Right cardiac atrium (tissue), 5 donors: ENCODE measurements around the gene MAP4. TPM values are rescaled to one million over a fixed set of nuclear protein-coding genes. Genes with fewer than 3 reads are reported as not detected.

Experiments
- ATAC-seq, 2 donors: fragments of 200-7000 bp; cut with Tn5 transposase; one replicate each; pipeline versions ENCODE4 v1.8.0 to v1.9.1; 2020; ENCODE audit warnings: moderate library complexity in 2 of 2, mild to moderate bottlenecking in 1 of 2
- DNase-seq, 3 donors: peaks; one replicate each; pipeline ENCODE4 v3.0.0-alpha.2; 2020
- H3K27ac ChIP-seq: one replicate; pipeline ENCODE4 v1.5.1; 2013; ENCODE audit warnings: mild to moderate bottlenecking, low read length, control low read depth, moderate library complexity
- H3K27me3 ChIP-seq: one replicate; pipeline ENCODE4 v1.6.1; 2013; ENCODE audit not compliant: control insufficient read depth, insufficient read depth
- H3K4me1 ChIP-seq: one replicate; pipeline ENCODE4 v1.6.1; 2013; ENCODE audit warnings: low read length; ENCODE audit not compliant: control insufficient read depth, insufficient read depth
- H3K4me3 ChIP-seq: one replicate; pipeline ENCODE4 v1.5.1; 2013; ENCODE audit warnings: low read length, control low read depth
- H3K9me3 ChIP-seq: one replicate; pipeline ENCODE4 v1.6.1; 2013; ENCODE audit warnings: low read length; ENCODE audit not compliant: control insufficient read depth
- WGBS: extraction: QIAGEN DNeasy Blood & Tissue Kit; methylation state at CpG from one replicate; pipeline ENCODE4 v1.1.7; 2013; 5-methylcytosine and 5-hydroxymethylcytosine counted together
- intact Hi-C, 4 donors: fragments of 100-400 bp; cut with DNase I; formaldehyde crosslinking; loops; one replicate each; pipeline versions ENCODE4 v1.11.0 to v1.14.0; 2022 to 2023
- polyA plus RNA-seq: library from polyadenylated mRNA; stranded (reverse); fragments of 200-250 nt; gene quantifications from one replicate; pipeline ENCODE4 v1.2.3, GENCODE V29; 2013
- total RNA-seq, 4 donors: library from RNA; stranded (reverse); fragmentation: NEBNext Ultra II Directional; extraction: Animal tissue kit (Norgen Biotek cat#: 25700); gene quantifications; one replicate each; pipeline ENCODE4 v1.2.1, GENCODE V29; 2021
- donor health status: healthy with polysubstance abuse.
- donor health status: DM: no; HTN: yes; CAD: no.
- donor health status: DM: no; HTN: no; CAD: no.
- donor health status: DM: no; HTN: yes; CAD: no; lungs with severe emphysema.
- donor health status: DM: yes; HTN: yes; CAD: no.

The MAP4 gene
- total and polyA plus RNA-seq, 5 donors = 267 to 557 (median 448) TPM

GRCh38 chr3:47916696-47917095, 99.5 kb downstream of the MAP4 start:
- DNase-seq (no peak), ATAC-seq (no peak)
- Histone ChIP-seq H3K4me1 (no peaks in the 10 kb centered on the region), H3K27me3 (no peaks in the 10 kb centered on the region), H3K27ac (peak overlapping the region; percentile 76), H3K9me3 (no peaks in the 10 kb centered on the region), H3K4me3 (no peak overlapping the region)
- 92% methylated on average over 2 of the region's 2 CpGs for WGBS
- intact Hi-C loops = no loop called here

GRCh38 chr3:47916201-47916600, 100.0 kb downstream of the MAP4 start:
- no peak for DNase-seq
- intact Hi-C loops = no loop called here

GRCh38 chr3:47912006-47912504, 104.2 kb downstream of the MAP4 start:
- ATAC-seq (no peak), DNase-seq (no peak)
- no peak overlapping the region for H3K4me3 ChIP-seq
- H3K27ac ChIP-seq = no peak overlapping the region
- H3K27me3 ChIP-seq = no peaks in the 10 kb centered on the region
- WGBS = 95% methylated on average over 6 of the region's 6 CpGs
- H3K4me1 ChIP-seq = peaks cover 3% of the 10 kb centered on the region
- no peaks in the 10 kb centered on the region for H3K9me3 ChIP-seq
- intact Hi-C loops = no loop called here

More at GRCh38 chr3:47916201-47916600, 100.0 kb downstream of the MAP4 start:
- Histone ChIP-seq H3K9me3 (no peaks in the 10 kb centered on the region), H3K4me3 (no peak overlapping the region), H3K27ac (peak overlapping the region; percentile 76), H3K4me1 (no peaks in the 10 kb centered on the region), H3K27me3 (no peaks in the 10 kb centered on the region)
- peak; percentile 48 to 66 for ATAC-seq
- 59% methylated on average over 5 of the region's 5 CpGs for WGBS

- Histone ChIP-seq H3K4me3 (no peak overlapping the region), H3K27ac (no peak overlapping the region), H3K4me1 (peaks cover 3% of the 10 kb centered on the region), H3K9me3 (no peaks in the 10 kb centered on the region), H3K27me3 (no peaks in the 10 kb centered on the region)
- WGBS = 78% methylated on average over 4 of the region's 4 CpGs
- ATAC-seq = no peak
- no peak for DNase-seq
- intact Hi-C loops = no loop called here
Measured at GRCh38 chr3:47910777-47911440, 105.3 kb downstream of the MAP4 start.

GRCh38 chr3:47910233-47910632, 106.0 kb downstream of the MAP4 start:
- H3K4me3 ChIP-seq = no peak overlapping the region
- H3K9me3 ChIP-seq = no peaks in the 10 kb centered on the region
- no peak for ATAC-seq
- no peak overlapping the region for H3K27ac ChIP-seq
- 91% methylated on average over 1 of the region's 1 CpG for WGBS
- peaks cover 3% of the 10 kb centered on the region for H3K4me1 ChIP-seq
- DNase-seq = no peak
- H3K27me3 ChIP-seq = no peaks in the 10 kb centered on the region
- intact Hi-C loops = no loop called here

- Histone ChIP-seq H3K27ac (peak overlapping the region; percentile 27), H3K4me1 (peaks cover 3% of the 10 kb centered on the region), H3K27me3 (no peaks in the 10 kb centered on the region), H3K9me3 (no peaks in the 10 kb centered on the region), H3K4me3 (no peak overlapping the region)
- intact Hi-C loops = no loop called here
- ATAC-seq = peak; percentile 26 to 44
- WGBS = 86% methylated on average over 2 of the region's 2 CpGs
- no peak for DNase-seq
Measured at GRCh38 chr3:47909607-47910006, 106.6 kb downstream of the MAP4 start.

- WGBS = 93% methylated on average over 4 of the region's 4 CpGs
- H3K4me1 ChIP-seq = peaks cover 3% of the 10 kb centered on the region
- ATAC-seq (no peak), DNase-seq (no peak)
- H3K27ac ChIP-seq = no peak overlapping the region
- intact Hi-C loops = no loop called here
- no peaks in the 10 kb centered on the region for H3K9me3 ChIP-seq
- no peaks in the 10 kb centered on the region for H3K27me3 ChIP-seq
- H3K4me3 ChIP-seq = no peak overlapping the region
Measured at GRCh38 chr3:47908744-47909143, 107.5 kb downstream of the MAP4 start.

GRCh38 chr3:47907784-47908183, 108.4 kb downstream of the MAP4 start:
- Histone ChIP-seq H3K27ac (no peak overlapping the region), H3K27me3 (no peaks in the 10 kb centered on the region), H3K9me3 (no peaks in the 10 kb centered on the region), H3K4me3 (no peak overlapping the region), H3K4me1 (peaks cover 3% of the 10 kb centered on the region)
- DNase-seq (no peak), ATAC-seq (no peak)
- intact Hi-C loops = no loop called here

- H3K4me1 ChIP-seq = peaks cover 2% of the 10 kb centered on the region
- intact Hi-C loops = no loop called here
- H3K27me3 ChIP-seq = no peaks in the 10 kb centered on the region
- ATAC-seq (no peak), DNase-seq (no peak)
- H3K9me3 ChIP-seq = no peaks in the 10 kb centered on the region
- no peak overlapping the region for H3K4me3 ChIP-seq
- H3K27ac ChIP-seq = no peak overlapping the region
Measured at GRCh38 chr3:47902746-47903145, 113.5 kb downstream of the MAP4 start.

- ATAC-seq (no peak), DNase-seq (no peak)
- no peak overlapping the region for H3K4me3 ChIP-seq
- H3K27ac ChIP-seq = no peak overlapping the region
- 97% methylated on average over 7 of the region's 7 CpGs for WGBS
- peaks cover 2% of the 10 kb centered on the region for H3K4me1 ChIP-seq
- H3K9me3 ChIP-seq = no peaks in the 10 kb centered on the region
- intact Hi-C loops = no loop called here
- H3K27me3 ChIP-seq = no peaks in the 10 kb centered on the region
Measured at GRCh38 chr3:47901280-47901833, 114.9 kb downstream of the MAP4 start.

GRCh38 chr3:47899495-47900108, 116.6 kb downstream of the MAP4 start:
- ATAC-seq (no peak), DNase-seq (no peak)
- Histone ChIP-seq H3K27me3 (no peaks in the 10 kb centered on the region), H3K27ac (no peak overlapping the region), H3K4me3 (no peak overlapping the region), H3K9me3 (no peaks in the 10 kb centered on the region), H3K4me1 (peaks cover 2% of the 10 kb centered on the region)
- intact Hi-C loops = no loop called here
- 86% methylated on average over 3 of the region's 3 CpGs for WGBS
